HG02571 (cell line): ENCODE results near the gene TMEM38B.
"Not testable (repeated sequence)": the region's sequence is repeated elsewhere in the genome, so short reads cannot be mapped to it uniquely, and the experiment has no call there.

Experiments used
- ATAC-seq: cut with Tn5 transposase; IDR thresholded peaks from one replicate; pipeline ENCODE4 v1.9.1; 2021; ENCODE audit warnings: mild to moderate bottlenecking, moderate library complexity; ENCODE audit not compliant: unreplicated experiment

The TMEM38B gene

GRCh38 chr9:105714020-105714331 lies 19.6 kb downstream of the TMEM38B start:
- no peak for ATAC-seq

- ATAC-seq, result no peak
Observed at GRCh38 chr9:105716146-105716545, 21.8 kb downstream of the TMEM38B start.

- ATAC-seq, result no peak
Observed at GRCh38 chr9:105722099-105722498, 27.8 kb downstream of the TMEM38B start.

GRCh38 chr9:105725370-105725769 lies 31.0 kb downstream of the TMEM38B start:
- ATAC-seq, result no peak

- not testable (repeated sequence) for ATAC-seq
Observed at GRCh38 chr9:105728230-105728629, 33.9 kb downstream of the TMEM38B start.

- ATAC-seq, result not testable (repeated sequence)
Observed at GRCh38 chr9:105731420-105731819, 37.1 kb downstream of the TMEM38B start.

GRCh38 chr9:105735366-105735765 lies 41.0 kb downstream of the TMEM38B start:
- ATAC-seq, result no peak

GRCh38 chr9:105737205-105737604 lies 42.9 kb downstream of the TMEM38B start:
- no peak for ATAC-seq

GRCh38 chr9:105742088-105742487 lies 47.7 kb downstream of the TMEM38B start:
- ATAC-seq, result no peak

GRCh38 chr9:105747325-105747724 lies 53.0 kb downstream of the TMEM38B start:
- ATAC-seq, result not testable (repeated sequence)

- ATAC-seq, result no peak
Observed at GRCh38 chr9:105751761-105752160, 57.4 kb downstream of the TMEM38B start.

- no peak for ATAC-seq
Observed at GRCh38 chr9:105757496-105758251, 63.3 kb downstream of the TMEM38B start.

- no peak for ATAC-seq
Observed at GRCh38 chr9:105760053-105760452, 65.7 kb downstream of the TMEM38B start.

GRCh38 chr9:105782561-105783494 lies 88.5 kb downstream of the TMEM38B start:
- ATAC-seq, result not testable (repeated sequence)

GRCh38 chr9:105783495-105783872 lies 89.1 kb downstream of the TMEM38B start:
- ATAC-seq, result not testable (repeated sequence)

GRCh38 chr9:105786796-105787195 lies 92.5 kb downstream of the TMEM38B start:
- not testable (repeated sequence) for ATAC-seq

- no peak for ATAC-seq
Observed at GRCh38 chr9:105816202-105816744, 121.9 kb downstream of the TMEM38B start.

GRCh38 chr9:105816981-105817380 lies 122.6 kb downstream of the TMEM38B start:
- ATAC-seq, result no peak

GRCh38 chr9:105818903-105819302 lies 124.6 kb downstream of the TMEM38B start:
- no peak for ATAC-seq

GRCh38 chr9:105822814-105823213 lies 128.5 kb downstream of the TMEM38B start:
- ATAC-seq, result no peak
